Suprapubic skin (tissue), 4 donors: ENCODE measurements around the gene RPSA. TPM values are rescaled to one million over a fixed set of nuclear protein-coding genes. Genes with fewer than 3 reads are reported as not detected.
"Not testable (repeated sequence)": the region's sequence is repeated elsewhere in the genome, so short reads cannot be mapped to it uniquely, and the experiment has no call there.

Experiments
- DNase-seq, 2 donors: peaks; one replicate each; pipeline ENCODE4 v3.0.0-alpha.2; 2019; ENCODE audit warnings: low spot score in 2 of 2
- H3K27ac ChIP-seq: fragments of 200-600 bp; sonication (generic); one replicate; pipeline ENCODE4 v1.5.1; 2019
- H3K27me3 ChIP-seq: fragments of 200-600 bp; sonication (generic); one replicate; pipeline ENCODE4 v1.5.1; 2019
- H3K36me3 ChIP-seq: fragments of 200-600 bp; sonication (generic); one replicate; pipeline ENCODE4 v1.5.1; 2019
- H3K4me1 ChIP-seq: fragments of 200-600 bp; sonication (generic); one replicate; pipeline ENCODE4 v1.5.1; 2019
- H3K4me3 ChIP-seq: fragments of 200-600 bp; sonication (generic); one replicate; pipeline ENCODE4 v1.5.1; 2019; ENCODE audit warnings: mild to moderate bottlenecking
- H3K9me3 ChIP-seq: fragments of 200-600 bp; sonication (generic); one replicate; pipeline ENCODE4 v1.5.1; 2019
- CTCF ChIP-seq, 2 donors: fragments of 200-600 bp in 1 of 2; fragments of 450-650 bp in 1 of 2; sonication (generic) in 1 of 2; IDR thresholded peaks; one replicate each; pipeline ENCODE4 v1.5.1; 2016 to 2019; ENCODE audit warnings: antibody characterized with exemption in 2 of 2, mild to moderate bottlenecking in 1 of 2, moderate library complexity in 1 of 2
- EP300 ChIP-seq: sonication (generic); formaldehyde crosslinking; IDR thresholded peaks from one replicate; pipeline ENCODE4 v1.6.1; 2017; ENCODE audit warnings: antibody characterized with exemption
- POLR2A ChIP-seq, 2 donors: fragments of 450-650 bp; IDR thresholded peaks; one replicate each; pipeline ENCODE4 v1.6.1; 2017; ENCODE audit warnings: antibody characterized with exemption in 2 of 2, mild to moderate bottlenecking in 2 of 2, moderate library complexity in 2 of 2
- POLR2AphosphoS5 ChIP-seq, 3 donors: sonication (generic); formaldehyde crosslinking; IDR thresholded peaks; one replicate each; pipeline ENCODE4 v1.6.1; 2017; ENCODE audit warnings: antibody characterized with exemption in 3 of 3
- WGBS: methylation state at CpG from one replicate; pipeline ENCODE4 v1.1.5; 2018; 5-methylcytosine and 5-hydroxymethylcytosine counted together
- total RNA-seq, 4 donors: library from RNA; depleted of rRNA; stranded (reverse); fragments of >200 nt; gene quantifications; one replicate each; pipeline ENCODE4 v1.1.0, GENCODE V29; 2016

RPSA gene
- total RNA-seq, 4 donors from 2014 or later: 758 to 1,526 (median 1,196) TPM

- Histone ChIP-seq H3K4me1 (peaks cover 8% of the 10 kb centered on the region), H3K36me3 (peaks cover 30% of the 10 kb centered on the region), H3K4me3 (no peak overlapping the region), H3K27me3 (no peaks in the 10 kb centered on the region), H3K9me3 (no peaks in the 10 kb centered on the region), H3K27ac (no peak overlapping the region)
- DNase-seq: no peak
- no peak for TF ChIP-seq POLR2AphosphoS5 (IDR thresholded peaks at IDR 0.05)
- TF ChIP-seq POLR2A (IDR thresholded peaks at IDR 0.05): no peak
- no peak for TF ChIP-seq EP300
- TF ChIP-seq CTCF (IDR thresholded peaks at IDR 0.05): no peak
- WGBS: no CpG with 5 or more reads among the region's 1 CpG
Observed at GRCh38 chr3:39415983-39416382, 9.5 kb downstream of the RPSA start.

- WGBS: 49% methylated on average over 3 of the region's 3 CpGs
- H3K4me1 ChIP-seq, DNase-seq, H3K27ac ChIP-seq, H3K4me3 ChIP-seq, H3K27me3 ChIP-seq, H3K9me3 ChIP-seq: not testable (repeated sequence)
- peaks cover 20% of the 10 kb centered on the region for H3K36me3 ChIP-seq
Observed at GRCh38 chr3:39416998-39417397, 10.5 kb downstream of the RPSA start.

GRCh38 chr3:39418556-39419225 lies 12.2 kb downstream of the RPSA start:
- H3K9me3 ChIP-seq, DNase-seq, H3K4me3 ChIP-seq, H3K36me3 ChIP-seq, H3K27me3 ChIP-seq, H3K27ac ChIP-seq, H3K4me1 ChIP-seq: not testable (repeated sequence)
- WGBS: 64% methylated on average over 9 of the region's 14 CpGs

GRCh38 chr3:39419742-39420315 lies 13.3 kb downstream of the RPSA start:
- no peak for TF ChIP-seq POLR2A (IDR thresholded peaks at IDR 0.05)
- TF ChIP-seq CTCF (IDR thresholded peaks at IDR 0.05): no peak
- TF ChIP-seq POLR2AphosphoS5 (IDR thresholded peaks at IDR 0.05): no peak
- TF ChIP-seq EP300: no peak
- Histone ChIP-seq H3K9me3 (no peaks in the 10 kb centered on the region), H3K27me3 (no peaks in the 10 kb centered on the region), H3K4me1 (no peaks in the 10 kb centered on the region), H3K36me3 (no peaks in the 10 kb centered on the region), H3K4me3 (no peak overlapping the region), H3K27ac (no peak overlapping the region)
- WGBS: 84% methylated on average over 2 of the region's 2 CpGs
- no peak for DNase-seq

- 100% methylated on average over 2 of the region's 2 CpGs for WGBS
- H3K9me3 ChIP-seq: no peaks in the 10 kb centered on the region
- H3K27ac ChIP-seq: no peak overlapping the region
- H3K36me3 ChIP-seq: no peaks in the 10 kb centered on the region
- no peak overlapping the region for H3K4me3 ChIP-seq
- no peaks in the 10 kb centered on the region for H3K27me3 ChIP-seq
- TF ChIP-seq EP300 (no peak), POLR2AphosphoS5 (IDR thresholded peaks at IDR 0.05) (no peak), POLR2A (IDR thresholded peaks at IDR 0.05) (no peak), CTCF (IDR thresholded peaks at IDR 0.05) (no peak)
- DNase-seq: no peak
- H3K4me1 ChIP-seq: no peaks in the 10 kb centered on the region
Observed at GRCh38 chr3:39420543-39420942, 14.0 kb downstream of the RPSA start.

GRCh38 chr3:39423436-39423970 lies 17.0 kb downstream of the RPSA start:
- Histone ChIP-seq H3K4me3 (no peak overlapping the region), H3K27me3 (no peaks in the 10 kb centered on the region), H3K36me3 (no peaks in the 10 kb centered on the region), H3K9me3 (no peaks in the 10 kb centered on the region), H3K27ac (no peak overlapping the region), H3K4me1 (no peaks in the 10 kb centered on the region)
- DNase-seq: no peak
- no peak for TF ChIP-seq EP300
- TF ChIP-seq POLR2AphosphoS5 (IDR thresholded peaks at IDR 0.05): no peak
- no peak for TF ChIP-seq POLR2A (IDR thresholded peaks at IDR 0.05)
- no peak for TF ChIP-seq CTCF (IDR thresholded peaks at IDR 0.05)
- WGBS: 91% methylated on average over 1 of the region's 1 CpG
